Left lung (tissue), 10 donors: Measurements from ENCODE around the gene KRT27. TPM values are rescaled to one million over a fixed set of nuclear protein-coding genes. Genes with fewer than 3 reads are reported as not detected.
"Not testable (repeated sequence)": the region's sequence is repeated elsewhere in the genome, so short reads cannot be mapped to it uniquely, and the experiment has no call there.

Experiments
- ATAC-seq: fragments of 200-7000 bp; cut with Tn5 transposase; one replicate; pipeline ENCODE4 v1.9.1; 2020; ENCODE audit warnings: moderate library complexity
- DNase-seq, 4 donors: peaks; one replicate each; pipeline ENCODE4 v3.0.0-alpha.2; 2013 to 2020
- H3K27ac ChIP-seq, 2 donors: fragments of 200-600 bp; sonication (generic) in 1 of 2; one replicate each; pipeline versions ENCODE4 v1.5.0 to v1.8.0; 2020 to 2021
- H3K27me3 ChIP-seq, 2 donors: fragments of 200-600 bp; sonication (generic) in 1 of 2; one replicate each; pipeline versions ENCODE4 v1.5.0 to v1.8.0; 2020 to 2021
- H3K36me3 ChIP-seq, 2 donors: fragments of 200-600 bp; sonication (generic) in 1 of 2; one replicate each; pipeline versions ENCODE4 v1.5.0 to v1.8.0; 2020 to 2021
- H3K4me1 ChIP-seq, 2 donors: fragments of 200-600 bp; one replicate each; pipeline ENCODE4 v1.8.0; 2021
- H3K4me3 ChIP-seq, 2 donors: fragments of 200-600 bp; sonication (generic) in 1 of 2; one replicate each; pipeline versions ENCODE4 v1.5.0 to v1.8.0; 2020 to 2021; ENCODE audit warnings: mild to moderate bottlenecking in 1 of 2
- H3K9me3 ChIP-seq, 2 donors: fragments of 200-600 bp; sonication (generic) in 1 of 2; one replicate each; pipeline versions ENCODE4 v1.5.0 to v1.8.0; 2020 to 2021
- CTCF ChIP-seq, 2 donors: fragments of 200-600 bp; sonication (generic) in 1 of 2; IDR thresholded peaks; one replicate each; pipeline versions ENCODE4 v1.5.0 to v1.8.0; 2021; ENCODE audit warnings: antibody characterized with exemption in 2 of 2
- intact Hi-C, 2 donors: fragments of 100-400 bp; cut with DNase I; formaldehyde crosslinking; loops; one replicate each; pipeline versions ENCODE4 v1.11.2 to v1.14.2; 2022
- polyA plus RNA-seq, 6 donors: library from polyadenylated mRNA; unstranded; fragments of 120-200 nt; gene quantifications; one replicate each; pipeline ENCODE4 v1.2.1, GENCODE V29; 2013; ENCODE audit not compliant: insufficient read length in 6 of 6
- total RNA-seq, 2 donors: library from RNA; stranded (reverse); fragmentation: NEBNext Ultra II Directional; extraction: Animal tissue kit (Norgen Biotek cat#: 25700); gene quantifications; one replicate each; pipeline ENCODE4 v1.2.1, GENCODE V29; 2021
- donor health status: DM: no; HTN: yes; CAD: no.
- donor health status: DM: no; HTN: no; CAD: no.

Gene KRT27
- total and polyA plus RNA-seq, 8 donors: 0.18 to 0.64 (median 0.38) TPM; not detected in 1

GRCh38 chr17:40760105-40761016 is 22.0 kb downstream of the KRT27 start:
- no peak for TF ChIP-seq CTCF (IDR thresholded peaks at IDR 0.05)
- intact Hi-C loops: no loop called here

GRCh38 chr17:40755231-40755630 is 27.1 kb downstream of the KRT27 start, which contains the start of gene KRT25:
TSS of gene KRT25 (minus strand) at chr17:40755331. CDS start at chr17:40755271, 60 bp downstream.
- peaks cover 0 to 5% of the 10 kb centered on the region in 2 donors for H3K27me3 ChIP-seq
- no peak for DNase-seq
- ATAC-seq: no peak
- no peak within 1 kb of the TSS for H3K27ac ChIP-seq
- peaks cover 0 to 19% of the 10 kb centered on the region in 2 donors for H3K9me3 ChIP-seq
- H3K36me3 ChIP-seq: no peaks in the 10 kb centered on the region
- H3K4me3 ChIP-seq: no peak within 1 kb of the TSS
- H3K4me1 ChIP-seq: no peaks in the 10 kb centered on the region
- TF ChIP-seq CTCF (IDR thresholded peaks at IDR 0.05): no peak
- intact Hi-C loops: no loop called here

More at GRCh38 chr17:40760105-40761016, 22.0 kb downstream of the KRT27 start:
- H3K27me3 ChIP-seq: no peaks in the 10 kb centered on the region
- ATAC-seq (no peak), DNase-seq (no peak)
- H3K36me3 ChIP-seq: no peaks in the 10 kb centered on the region
- peaks cover 0 to 59% of the 10 kb centered on the region in 2 donors for H3K9me3 ChIP-seq
- H3K4me1 ChIP-seq: no peaks in the 10 kb centered on the region
- no peak overlapping the region for H3K27ac ChIP-seq
- no peak overlapping the region for H3K4me3 ChIP-seq

- Histone ChIP-seq H3K9me3 (peaks cover 0 to 5% of the 10 kb centered on the region in 2 donors), H3K4me1 (no peaks in the 10 kb centered on the region), H3K4me3 (no peak overlapping the region), H3K36me3 (no peaks in the 10 kb centered on the region), H3K27ac (no peak overlapping the region), H3K27me3 (peaks cover 0 to 9% of the 10 kb centered on the region in 2 donors)
- ATAC-seq (no peak), DNase-seq (no peak)
- intact Hi-C loops: no loop called here
- TF ChIP-seq CTCF (IDR thresholded peaks at IDR 0.05): no peak
These were observed 28.5 kb downstream of the KRT27 start for GRCh38 chr17:40753804-40754203.

GRCh38 chr17:40751065-40751464 is 31.3 kb downstream of the KRT27 start:
- intact Hi-C loops: no loop called here
- Histone ChIP-seq H3K27ac (no peak overlapping the region), H3K4me1 (no peaks in the 10 kb centered on the region), H3K4me3 (no peak overlapping the region), H3K9me3 (no peaks in the 10 kb centered on the region), H3K36me3 (no peaks in the 10 kb centered on the region), H3K27me3 (peaks cover 0 to 10% of the 10 kb centered on the region in 2 donors)
- DNase-seq (peak in 1 of 4 donors; percentile 65), ATAC-seq (no peak)
- no peak for TF ChIP-seq CTCF (IDR thresholded peaks at IDR 0.05)

GRCh38 chr17:40750391-40750790 is 32.0 kb downstream of the KRT27 start:
- ATAC-seq: no peak
- DNase-seq: no peak
- TF ChIP-seq CTCF (IDR thresholded peaks at IDR 0.05): no peak
- no peaks in the 10 kb centered on the region for H3K36me3 ChIP-seq
- H3K27ac ChIP-seq: no peak overlapping the region
- H3K27me3 ChIP-seq: peaks cover 0 to 10% of the 10 kb centered on the region in 2 donors
- no peak overlapping the region for H3K4me3 ChIP-seq
- H3K9me3 ChIP-seq: no peaks in the 10 kb centered on the region
- H3K4me1 ChIP-seq: no peaks in the 10 kb centered on the region
- intact Hi-C loops: no loop called here

- H3K27me3 ChIP-seq: peaks cover 0 to 10% of the 10 kb centered on the region in 2 donors
- H3K4me1 ChIP-seq, H3K4me3 ChIP-seq, DNase-seq, H3K36me3 ChIP-seq, ATAC-seq, H3K27ac ChIP-seq, intact Hi-C loops, H3K9me3 ChIP-seq: not testable (repeated sequence)
These were observed 33.7 kb downstream of the KRT27 start for GRCh38 chr17:40748666-40749065.
